ENCODE results near the gene PLPP4. TPM values are rescaled to one million over a fixed set of nuclear protein-coding genes. Genes with fewer than 3 reads are reported as not detected.

PLPP4 gene
- total RNA-seq, 4 donors from 2014 or later: 0.72 to 1.9 TPM; not detected in 2

DNA sequence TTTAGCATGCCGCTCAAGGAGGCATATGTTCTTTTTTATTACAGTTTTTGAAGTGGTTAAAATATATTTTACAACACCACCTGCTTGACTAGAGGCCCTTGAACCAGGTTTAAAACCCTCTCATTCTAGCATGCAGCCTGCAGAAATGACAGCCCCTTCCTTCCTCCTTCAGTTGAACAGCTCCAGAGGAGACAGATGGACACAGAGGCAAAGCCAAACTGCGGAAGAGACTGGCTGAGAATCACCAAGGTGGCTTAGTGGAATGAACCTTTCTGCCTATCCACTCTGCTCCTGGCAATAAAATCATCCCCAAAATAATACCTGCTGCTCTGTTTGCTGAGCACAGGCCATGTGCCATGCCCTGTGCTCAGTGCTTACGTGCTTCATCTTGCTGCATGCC, 23.9 kb upstream of the PLPP4 start:
- TF ChIP-seq, protein P1, sequence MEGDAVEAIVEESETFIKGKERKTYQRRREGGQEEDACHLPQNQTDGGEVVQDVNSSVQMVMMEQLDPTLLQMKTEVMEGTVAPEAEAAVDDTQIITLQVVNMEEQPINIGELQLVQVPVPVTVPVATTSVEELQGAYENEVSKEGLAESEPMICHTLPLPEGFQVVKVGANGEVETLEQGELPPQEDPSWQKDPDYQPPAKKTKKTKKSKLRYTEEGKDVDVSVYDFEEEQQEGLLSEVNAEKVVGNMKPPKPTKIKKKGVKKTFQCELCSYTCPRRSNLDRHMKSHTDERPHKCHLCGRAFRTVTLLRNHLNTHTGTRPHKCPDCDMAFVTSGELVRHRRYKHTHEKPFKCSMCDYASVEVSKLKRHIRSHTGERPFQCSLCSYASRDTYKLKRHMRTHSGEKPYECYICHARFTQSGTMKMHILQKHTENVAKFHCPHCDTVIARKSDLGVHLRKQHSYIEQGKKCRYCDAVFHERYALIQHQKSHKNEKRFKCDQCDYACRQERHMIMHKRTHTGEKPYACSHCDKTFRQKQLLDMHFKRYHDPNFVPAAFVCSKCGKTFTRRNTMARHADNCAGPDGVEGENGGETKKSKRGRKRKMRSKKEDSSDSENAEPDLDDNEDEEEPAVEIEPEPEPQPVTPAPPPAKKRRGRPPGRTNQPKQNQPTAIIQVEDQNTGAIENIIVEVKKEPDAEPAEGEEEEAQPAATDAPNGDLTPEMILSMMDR (IDR thresholded peaks at IDR 0.05): no peak
- ATAC-seq (ENCODE audit: low FRiP score) (no peak), DNase-seq (ENCODE audit: low spot score) (no peak)

DNA sequence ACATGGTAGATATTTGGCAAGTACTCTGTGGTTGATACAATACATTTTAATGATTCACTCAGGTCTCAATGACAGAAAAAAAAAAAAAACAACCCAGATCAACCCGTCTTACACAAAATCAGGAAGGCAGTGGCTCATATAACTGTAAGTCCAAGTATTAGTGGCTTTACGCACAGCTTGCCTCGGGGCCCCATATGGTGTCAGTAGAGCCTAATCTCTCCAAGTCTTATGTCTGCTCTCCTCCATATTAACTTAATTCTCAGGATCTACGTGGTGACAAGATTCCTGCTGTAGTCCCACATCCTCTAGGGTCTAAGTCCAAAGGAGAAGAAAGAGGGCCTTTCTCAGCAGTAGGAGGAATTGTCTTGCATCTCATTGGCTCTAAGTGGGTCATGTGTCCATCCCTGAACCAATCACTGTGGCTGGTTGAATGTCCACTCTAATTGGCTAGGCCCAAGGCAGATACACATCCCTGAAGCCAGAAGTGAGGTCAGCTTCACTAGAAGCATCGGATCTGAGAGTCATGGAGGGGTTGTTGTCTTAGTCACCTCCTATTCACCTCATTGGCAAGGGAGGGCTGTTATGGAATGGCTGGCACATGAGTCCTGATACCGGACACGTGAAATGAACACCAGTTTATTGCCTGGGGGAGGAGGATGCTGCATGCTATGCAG, 20.5 kb upstream of the PLPP4 start:
- DNase-seq (ENCODE audit: low spot score): no peak
- TF ChIP-seq, protein P1 (IDR thresholded peaks at IDR 0.05): no peak
- no peak for ATAC-seq (ENCODE audit: low FRiP score)

DNA sequence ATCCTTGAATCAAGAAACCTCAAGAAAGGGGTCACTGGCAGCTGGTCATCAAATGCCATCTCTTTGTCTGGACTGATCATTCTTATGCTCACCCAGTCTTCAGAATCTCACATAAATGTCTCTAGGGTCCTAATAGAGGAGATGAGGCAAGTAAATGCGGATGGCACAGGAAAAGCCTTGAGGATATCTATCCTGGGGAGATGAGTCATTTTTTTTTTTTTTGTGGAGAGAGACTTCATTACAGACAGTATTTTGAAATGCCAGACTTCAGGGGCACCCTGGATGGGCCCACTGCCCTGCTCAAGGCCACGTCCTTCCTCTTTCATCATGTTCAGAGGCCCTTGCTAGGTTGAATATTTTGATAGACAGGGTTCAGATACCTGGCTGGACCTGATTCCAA, 19.5 kb upstream of the PLPP4 start:
- no peak for DNase-seq (ENCODE audit: low spot score)
- no peak for ATAC-seq (ENCODE audit: low FRiP score)
- TF ChIP-seq, protein P1 (IDR thresholded peaks at IDR 0.05): no peak

DNA sequence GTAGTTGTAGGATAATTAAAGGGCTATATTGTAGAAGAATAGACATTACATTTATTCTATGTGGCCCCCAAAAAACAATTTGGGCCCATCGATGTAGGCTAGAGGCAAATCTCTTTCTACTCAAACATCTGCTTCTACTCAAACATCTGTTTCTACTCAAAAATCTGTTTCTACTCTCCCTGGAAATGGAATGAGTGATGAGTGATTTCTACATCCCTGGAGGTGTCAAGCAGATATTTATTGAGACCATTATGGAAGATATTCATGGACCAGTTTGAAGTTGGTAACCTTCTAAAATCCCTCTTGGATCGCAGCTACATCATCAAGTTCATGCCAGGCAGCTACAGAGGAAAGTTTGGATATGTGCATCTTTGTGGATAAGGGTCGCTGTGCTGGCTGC, 5.1 kb upstream of the PLPP4 start:
- TF ChIP-seq, protein P1 (IDR thresholded peaks at IDR 0.05): no peak
- DNase-seq (ENCODE audit: low spot score) (no peak), ATAC-seq (ENCODE audit: low FRiP score) (no peak)

DNA sequence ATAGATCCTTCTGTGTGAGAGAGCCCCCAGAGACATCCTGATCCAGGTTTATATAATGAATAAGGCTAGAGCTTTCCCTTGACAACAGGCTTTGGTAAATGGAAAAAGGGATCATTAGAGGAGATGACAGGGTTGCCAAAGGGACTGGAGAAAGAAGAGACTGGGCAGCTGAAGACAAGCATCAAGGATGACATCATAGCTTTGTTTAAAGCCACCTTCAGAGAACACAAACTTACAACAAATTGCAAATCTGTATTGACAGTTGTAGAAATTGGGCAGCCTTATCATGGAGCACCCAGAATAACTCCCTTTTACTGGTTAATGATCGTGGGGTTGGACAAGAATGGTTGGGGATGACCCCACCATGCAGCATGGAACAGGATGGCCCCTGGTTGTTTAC, 3.7 kb upstream of the PLPP4 start:
- no peak for ATAC-seq (ENCODE audit: low FRiP score)

DNA sequence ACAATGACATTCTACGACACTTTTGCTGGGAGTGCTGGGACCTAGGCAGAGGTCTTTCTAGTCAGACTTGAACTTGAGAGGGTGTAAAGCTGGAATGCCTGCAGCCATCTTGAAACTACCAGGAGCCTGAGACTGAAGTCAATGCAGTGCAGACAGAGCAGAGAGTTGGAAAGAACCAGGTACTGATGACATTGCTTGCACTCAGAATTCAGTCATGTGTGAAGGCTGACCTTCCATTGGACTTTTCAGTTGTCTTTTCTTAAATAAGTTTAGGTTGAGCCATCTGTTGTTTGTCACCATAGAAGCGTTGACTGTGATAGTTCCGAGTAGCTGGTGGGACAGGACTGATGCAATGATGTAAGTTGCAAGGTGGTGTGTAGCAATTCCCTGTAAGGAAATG, 3.1 kb upstream of the PLPP4 start:
- ATAC-seq (ENCODE audit: low FRiP score) (no peak), DNase-seq (ENCODE audit: low spot score) (no peak)
- TF ChIP-seq, protein P1 (IDR thresholded peaks at IDR 0.05): no peak

More for the DNA sequence above, 3.7 kb upstream of the PLPP4 start:
- DNase-seq (ENCODE audit: low spot score): no peak
- TF ChIP-seq, protein P1 (IDR thresholded peaks at IDR 0.05): no peak

DNA sequence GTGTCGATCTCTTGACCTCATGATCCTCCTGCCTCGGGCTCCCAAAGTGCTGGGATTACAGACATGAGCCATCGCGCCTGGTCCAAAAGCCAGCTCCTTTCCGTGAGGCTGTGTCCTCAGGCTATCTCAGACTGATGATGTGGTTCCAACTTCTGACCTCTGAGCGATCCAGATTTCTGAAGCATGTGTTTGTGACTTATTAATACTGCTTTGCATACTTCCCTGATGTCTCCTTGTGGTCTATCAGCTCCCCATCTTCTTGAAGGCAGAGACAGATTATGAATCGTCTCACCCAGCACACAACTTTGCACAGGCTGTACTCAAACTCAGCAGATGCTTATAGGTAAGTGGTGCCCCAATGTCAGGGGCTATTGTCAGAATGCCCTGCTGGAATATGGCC, 2.0 kb upstream of the PLPP4 start:
- ATAC-seq (ENCODE audit: low FRiP score): no peak
- TF ChIP-seq, protein P1 (IDR thresholded peaks at IDR 0.05): no peak
- DNase-seq (ENCODE audit: low spot score): no peak

All from omental fat pad (tissue), 4 donors.